HEK293 (cell line): ENCODE measurements around the gene POLR2E.
A peak's percentile ranks its signal among the peaks of the same experiment; 100 is the strongest.

ENCODE experiments used
- BCL11B ChIP-seq: fragments of 450-650 bp; formaldehyde crosslinking; IDR thresholded peaks from 2 replicates; pipeline ENCODE4 v1.5.1; 2016; ENCODE audit warnings: low read depth, missing biosample characterization, missing genetic modification characterization
- KLF7 ChIP-seq: fragments of 450-650 bp; formaldehyde crosslinking; IDR thresholded peaks from 2 replicates; pipeline ENCODE4 v1.5.1; 2016; ENCODE audit warnings: missing biosample characterization, missing genetic modification characterization, borderline replicate concordance
- KLF9 ChIP-seq: fragments of 450-650 bp; formaldehyde crosslinking; IDR thresholded peaks from 2 replicates; pipeline ENCODE4 v1.5.1; 2016; ENCODE audit warnings: missing biosample characterization, missing genetic modification characterization, low read depth
- OSR2 ChIP-seq: fragments of 450-650 bp; formaldehyde crosslinking; IDR thresholded peaks from 2 replicates; pipeline ENCODE4 v1.5.1; 2016; ENCODE audit warnings: missing biosample characterization, missing genetic modification characterization
- SP2 ChIP-seq: fragments of 450-650 bp; formaldehyde crosslinking; IDR thresholded peaks from 2 replicates; pipeline ENCODE4 v1.5.1; 2016; ENCODE audit warnings: missing biosample characterization, missing genetic modification characterization
- SP7 ChIP-seq: fragments of 450-650 bp; formaldehyde crosslinking; IDR thresholded peaks from 2 replicates; pipeline ENCODE4 v1.5.1; 2016; ENCODE audit warnings: missing biosample characterization, missing genetic modification characterization
- TCF7L2 ChIP-seq: IDR thresholded peaks from 2 replicates; pipeline ENCODE4 v1.6.1; 2011; ENCODE audit warnings: low read depth, mild to moderate bottlenecking, inconsistent platforms, low read length, moderate library complexity, borderline replicate concordance
- WT1 ChIP-seq: fragments of 450-650 bp; formaldehyde crosslinking; IDR thresholded peaks from 2 replicates; pipeline ENCODE4 v1.5.1; 2016; ENCODE audit warnings: missing biosample characterization, missing genetic modification characterization
- ZBTB26 ChIP-seq: fragments of 450-650 bp; formaldehyde crosslinking; optimal IDR thresholded peaks from 2 replicates; pipeline ENCODE3; 2016; ENCODE audit warnings: missing biosample characterization, mild to moderate bottlenecking, missing genetic modification characterization
- ZBTB48 ChIP-seq: fragments of 450-650 bp; formaldehyde crosslinking; IDR thresholded peaks from 2 replicates; pipeline ENCODE4 v1.5.1; 2016; ENCODE audit warnings: missing biosample characterization, missing genetic modification characterization
- ZBTB7A ChIP-seq: fragments of 450-650 bp; formaldehyde crosslinking; IDR thresholded peaks from 2 replicates; pipeline ENCODE4 v1.5.1; 2016; ENCODE audit warnings: low read depth, missing biosample characterization, missing genetic modification characterization
- ZFP41 ChIP-seq: fragments of 450-650 bp; formaldehyde crosslinking; IDR thresholded peaks from 2 replicates; pipeline ENCODE4 v1.5.1; 2016; ENCODE audit warnings: missing biosample characterization, missing genetic modification characterization, borderline replicate concordance
- ZNF112 ChIP-seq: fragments of 450-650 bp; formaldehyde crosslinking; IDR thresholded peaks from 2 replicates; pipeline ENCODE4 v1.5.0; 2017; ENCODE audit warnings: missing biosample characterization, missing genetic modification characterization
- ZNF16 ChIP-seq: fragments of 450-650 bp; formaldehyde crosslinking; IDR thresholded peaks from 2 replicates; pipeline ENCODE4 v1.5.1; 2016; ENCODE audit warnings: low read depth, missing biosample characterization, missing genetic modification characterization
- ZNF335 ChIP-seq: fragments of 450-650 bp; formaldehyde crosslinking; conservative IDR thresholded peaks from 2 replicates; pipeline ENCODE4 v1.5.1; 2016; ENCODE audit warnings: missing biosample characterization, missing genetic modification characterization
- ZNF529 ChIP-seq: fragments of 450-650 bp; formaldehyde crosslinking; IDR thresholded peaks from 2 replicates; pipeline ENCODE4 v1.5.1; 2017; ENCODE audit warnings: missing genetic modification characterization, missing biosample characterization; ENCODE audit not compliant: insufficient replicate concordance
- ZNF580 ChIP-seq: fragments of 450-650 bp; formaldehyde crosslinking; IDR thresholded peaks from 2 replicates; pipeline ENCODE4 v1.5.1; 2016; ENCODE audit warnings: missing biosample characterization, missing genetic modification characterization
- ZNF792 ChIP-seq: fragments of 450-650 bp; formaldehyde crosslinking; IDR thresholded peaks from 2 replicates; pipeline ENCODE4 v1.5.1; 2016; ENCODE audit warnings: missing biosample characterization, missing genetic modification characterization
- ZNF837 ChIP-seq: fragments of 450-650 bp; formaldehyde crosslinking; IDR thresholded peaks from 2 replicates; pipeline ENCODE4 v1.5.1; 2016; ENCODE audit warnings: missing biosample characterization, missing genetic modification characterization
- TF ChIP-seq, protein P1 (sequence below): fragments of 450-650 bp; formaldehyde crosslinking; IDR thresholded peaks from 2 replicates; pipeline ENCODE4 v1.5.1; 2016; ENCODE audit warnings: missing biosample characterization, missing genetic modification characterization
- TF ChIP-seq, protein P2 (sequence below): fragments of 450-650 bp; formaldehyde crosslinking; IDR thresholded peaks from 2 replicates; pipeline ENCODE4 v1.5.1; 2016; ENCODE audit warnings: missing biosample characterization, missing genetic modification characterization
- TF ChIP-seq, protein P3 (sequence below): fragments of 450-650 bp; formaldehyde crosslinking; IDR thresholded peaks from 2 replicates; pipeline ENCODE4 v1.5.1; 2016; ENCODE audit warnings: missing biosample characterization, missing genetic modification characterization, low read depth

The POLR2E gene

DNA sequence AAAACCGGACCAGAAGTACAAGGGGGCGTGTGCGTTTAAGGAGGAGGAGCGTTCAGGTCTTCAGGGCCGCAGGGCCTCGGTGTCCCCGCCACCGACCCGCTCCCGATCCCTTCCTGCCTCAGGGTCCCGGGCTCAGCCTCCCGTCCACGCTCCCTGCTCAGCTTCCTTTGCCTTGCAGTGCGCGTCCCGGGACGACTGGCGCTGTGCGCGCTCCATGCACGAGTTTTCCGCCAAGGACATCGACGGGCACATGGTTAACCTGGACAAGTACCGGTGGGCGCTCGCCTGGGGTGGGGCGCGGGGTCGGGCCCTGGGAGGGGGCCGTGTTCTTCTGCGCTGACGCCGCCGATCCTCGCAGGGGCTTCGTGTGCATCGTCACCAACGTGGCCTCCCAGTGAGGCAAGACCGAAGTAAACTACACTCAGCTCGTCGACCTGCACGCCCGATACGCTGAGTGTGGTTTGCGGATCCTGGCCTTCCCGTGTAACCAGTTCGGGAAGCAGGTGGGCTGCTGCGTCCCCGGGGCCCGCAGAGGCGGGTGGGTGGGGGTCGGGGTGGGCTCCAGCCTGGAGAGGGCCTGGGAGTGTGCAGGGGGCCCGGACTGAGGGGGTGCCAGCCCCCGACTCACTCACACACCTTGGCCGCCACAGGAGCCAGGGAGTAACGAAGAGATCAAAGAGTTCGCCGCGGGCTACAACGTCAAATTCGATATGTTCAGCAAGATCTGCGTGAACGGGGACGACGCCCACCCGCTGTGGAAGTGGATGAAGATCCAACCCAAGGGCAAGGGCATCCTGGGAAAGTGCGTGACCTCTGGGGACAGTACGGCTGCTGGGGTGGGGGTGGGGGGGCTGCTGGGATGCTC, 10.1 kb upstream of the POLR2E start (continued):
- TF ChIP-seq ZBTB26 (peak; percentile 18), ZNF837 (no peak), ZNF792 (tag by site-specific recombination) (no peak), BCL11B (tag by site-specific recombination) (peak; percentile 44; the same call in 1 of the 2 replicates), OSR2 (tag by site-specific recombination) (no peak), SP7 (0 out of 2 replicates have a peak, but pooled peaks have one; percentile 18), KLF9 (tag by site-specific recombination) (peak; percentile 73), ZNF16 (tag by site-specific recombination) (no peak), ZBTB48 (peak; percentile 82), WT1 (peak; percentile 13; the same call in 1 of the 2 replicates), TCF7L2 (no peak), SP2 (tag by site-specific recombination) (0 out of 2 replicates have a peak, but pooled peaks have one; percentile 4), ZNF529 (tag by site-specific recombination) (no peak), ZNF335 (tag by site-specific recombination) (peak; percentile 13; the same call in 1 of the 2 replicates), KLF7 (tag by site-specific recombination) (no peak), ZNF580 (no peak), ZFP41 (no peak), ZBTB7A (tag by site-specific recombination) (0 out of 2 replicates have a peak, but pooled peaks have one; percentile 45), ZNF112 (tag by site-specific recombination) (no peak)
- TF ChIP-seq, protein P1, sequence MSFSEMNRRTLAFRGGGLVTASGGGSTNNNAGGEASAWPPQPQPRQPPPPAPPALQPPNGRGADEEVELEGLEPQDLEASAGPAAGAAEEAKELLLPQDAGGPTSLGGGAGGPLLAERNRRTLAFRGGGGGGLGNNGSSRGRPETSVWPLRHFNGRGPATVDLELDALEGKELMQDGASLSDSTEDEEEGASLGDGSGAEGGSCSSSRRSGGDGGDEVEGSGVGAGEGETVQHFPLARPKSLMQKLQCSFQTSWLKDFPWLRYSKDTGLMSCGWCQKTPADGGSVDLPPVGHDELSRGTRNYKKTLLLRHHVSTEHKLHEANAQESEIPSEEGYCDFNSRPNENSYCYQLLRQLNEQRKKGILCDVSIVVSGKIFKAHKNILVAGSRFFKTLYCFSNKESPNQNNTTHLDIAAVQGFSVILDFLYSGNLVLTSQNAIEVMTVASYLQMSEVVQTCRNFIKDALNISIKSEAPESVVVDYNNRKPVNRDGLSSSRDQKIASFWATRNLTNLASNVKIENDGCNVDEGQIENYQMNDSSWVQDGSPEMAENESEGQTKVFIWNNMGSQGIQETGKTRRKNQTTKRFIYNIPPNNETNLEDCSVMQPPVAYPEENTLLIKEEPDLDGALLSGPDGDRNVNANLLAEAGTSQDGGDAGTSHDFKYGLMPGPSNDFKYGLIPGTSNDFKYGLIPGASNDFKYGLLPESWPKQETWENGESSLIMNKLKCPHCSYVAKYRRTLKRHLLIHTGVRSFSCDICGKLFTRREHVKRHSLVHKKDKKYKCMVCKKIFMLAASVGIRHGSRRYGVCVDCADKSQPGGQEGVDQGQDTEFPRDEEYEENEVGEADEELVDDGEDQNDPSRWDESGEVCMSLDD (tag by site-specific recombination) = 0 out of 2 replicates have a peak, but pooled peaks have one; percentile 26
- TF ChIP-seq, protein P2, sequence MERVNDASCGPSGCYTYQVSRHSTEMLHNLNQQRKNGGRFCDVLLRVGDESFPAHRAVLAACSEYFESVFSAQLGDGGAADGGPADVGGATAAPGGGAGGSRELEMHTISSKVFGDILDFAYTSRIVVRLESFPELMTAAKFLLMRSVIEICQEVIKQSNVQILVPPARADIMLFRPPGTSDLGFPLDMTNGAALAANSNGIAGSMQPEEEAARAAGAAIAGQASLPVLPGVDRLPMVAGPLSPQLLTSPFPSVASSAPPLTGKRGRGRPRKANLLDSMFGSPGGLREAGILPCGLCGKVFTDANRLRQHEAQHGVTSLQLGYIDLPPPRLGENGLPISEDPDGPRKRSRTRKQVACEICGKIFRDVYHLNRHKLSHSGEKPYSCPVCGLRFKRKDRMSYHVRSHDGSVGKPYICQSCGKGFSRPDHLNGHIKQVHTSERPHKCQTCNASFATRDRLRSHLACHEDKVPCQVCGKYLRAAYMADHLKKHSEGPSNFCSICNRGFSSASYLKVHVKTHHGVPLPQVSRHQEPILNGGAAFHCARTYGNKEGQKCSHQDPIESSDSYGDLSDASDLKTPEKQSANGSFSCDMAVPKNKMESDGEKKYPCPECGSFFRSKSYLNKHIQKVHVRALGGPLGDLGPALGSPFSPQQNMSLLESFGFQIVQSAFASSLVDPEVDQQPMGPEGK (tag by site-specific recombination) = peak; percentile 59
- TF ChIP-seq, protein P3, sequence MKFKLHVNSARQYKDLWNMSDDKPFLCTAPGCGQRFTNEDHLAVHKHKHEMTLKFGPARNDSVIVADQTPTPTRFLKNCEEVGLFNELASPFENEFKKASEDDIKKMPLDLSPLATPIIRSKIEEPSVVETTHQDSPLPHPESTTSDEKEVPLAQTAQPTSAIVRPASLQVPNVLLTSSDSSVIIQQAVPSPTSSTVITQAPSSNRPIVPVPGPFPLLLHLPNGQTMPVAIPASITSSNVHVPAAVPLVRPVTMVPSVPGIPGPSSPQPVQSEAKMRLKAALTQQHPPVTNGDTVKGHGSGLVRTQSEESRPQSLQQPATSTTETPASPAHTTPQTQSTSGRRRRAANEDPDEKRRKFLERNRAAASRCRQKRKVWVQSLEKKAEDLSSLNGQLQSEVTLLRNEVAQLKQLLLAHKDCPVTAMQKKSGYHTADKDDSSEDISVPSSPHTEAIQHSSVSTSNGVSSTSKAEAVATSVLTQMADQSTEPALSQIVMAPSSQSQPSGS (tag by site-specific recombination) = no peak
